GM21723 (cell line): ENCODE measurements around the gene FOXO4.

Source experiments
- ATAC-seq: cut with Tn5 transposase; IDR thresholded peaks from one replicate; pipeline ENCODE4 v1.9.1; 2021; ENCODE audit warnings: mild to moderate bottlenecking, moderate library complexity; ENCODE audit not compliant: unreplicated experiment

The FOXO4 gene

DNA sequence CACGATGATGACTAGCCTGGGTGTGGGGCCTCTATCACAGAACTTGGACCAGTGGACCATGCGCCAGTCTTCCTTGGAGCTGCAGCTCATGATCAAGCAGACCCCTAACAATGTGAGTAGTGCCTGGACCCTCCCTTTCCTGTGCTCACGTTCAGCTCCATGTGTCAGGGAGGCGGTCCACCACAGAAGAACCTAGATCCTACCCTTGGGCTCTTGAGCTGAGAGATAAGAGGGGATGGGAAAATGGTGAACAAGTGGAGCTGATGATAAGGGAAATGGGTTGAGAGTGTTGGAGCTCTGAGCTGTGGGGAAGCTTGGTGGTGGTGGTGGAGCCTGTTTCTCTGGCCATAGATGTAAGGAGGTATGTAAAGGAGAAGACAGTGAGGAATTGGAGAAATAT lies 35.9 kb downstream of the FOXO4 start:
- ATAC-seq = no peak

DNA sequence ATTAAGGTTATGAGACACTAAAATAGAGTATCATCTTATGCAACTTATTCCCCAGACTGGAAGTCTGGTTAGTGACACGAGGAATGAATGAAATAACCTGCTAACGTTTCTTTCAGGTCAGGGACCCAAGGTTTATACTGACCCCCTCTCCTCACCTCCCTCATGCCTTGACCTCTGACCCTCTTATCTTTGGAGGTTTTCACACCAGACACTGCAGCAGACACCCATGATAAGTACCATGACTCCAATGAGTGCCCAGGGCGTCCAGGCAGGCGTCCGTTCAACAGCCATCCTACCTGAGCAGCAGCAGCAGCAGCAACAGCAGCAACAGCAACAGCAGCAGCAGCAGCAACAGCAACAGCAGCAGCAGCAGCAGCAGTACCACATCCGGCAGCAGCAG lies 44.8 kb downstream of the FOXO4 start:
- no peak for ATAC-seq

DNA sequence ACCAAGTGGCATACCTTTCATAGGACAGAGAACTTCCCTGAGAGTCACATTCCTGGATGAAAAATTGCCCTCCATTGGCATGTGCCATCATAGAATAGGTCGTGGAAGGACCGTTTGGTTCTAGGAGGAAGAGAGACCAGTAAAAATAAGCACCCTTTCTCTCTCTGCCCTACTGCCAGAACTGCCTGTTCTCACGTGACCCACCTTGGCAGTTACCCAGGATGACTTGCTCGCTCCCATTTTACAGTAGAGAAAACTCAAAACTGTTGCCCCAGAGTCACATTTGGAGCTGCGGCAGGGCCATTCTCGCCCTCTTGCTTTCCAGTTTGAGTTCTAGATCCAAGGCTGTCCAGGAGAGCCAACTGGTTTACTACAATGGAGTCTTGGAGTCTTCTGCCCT lies 47.9 kb downstream of the FOXO4 start:
- ATAC-seq = no peak

DNA sequence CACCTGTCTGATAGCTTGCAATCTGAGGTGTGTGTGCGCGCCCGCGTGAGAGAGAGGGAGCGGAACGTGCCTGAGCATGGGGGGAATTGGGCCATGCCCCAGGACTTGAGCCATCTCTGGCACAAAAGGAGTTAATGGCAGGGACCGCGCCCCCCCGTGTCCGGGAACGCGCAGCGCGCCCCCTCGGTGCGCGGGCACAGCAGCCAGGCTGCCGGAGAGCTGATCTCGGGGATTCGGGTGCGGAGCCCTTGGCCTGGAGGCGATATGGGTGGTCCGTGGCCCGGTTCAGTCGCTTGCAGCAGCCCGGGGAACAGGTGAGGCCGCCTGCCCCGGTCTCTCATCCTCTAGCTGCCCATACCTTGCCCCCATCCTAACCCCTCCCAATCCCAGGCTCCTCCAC lies 49.0 kb downstream of the FOXO4 start, which contains the start of gene NLGN3:
Gene NLGN3, plus strand, starts transcription at position 191 of the 400 bp plus-strand sequence. CDS start 2,909 bp downstream, outside the sequence.
- no peak for ATAC-seq

GRCh38 chrX:71147496-71148277 lies 52.0 kb downstream of the FOXO4 start:
- no peak for ATAC-seq

GRCh38 chrX:71148278-71148663 lies 52.6 kb downstream of the FOXO4 start:
- ATAC-seq = no peak

DNA sequence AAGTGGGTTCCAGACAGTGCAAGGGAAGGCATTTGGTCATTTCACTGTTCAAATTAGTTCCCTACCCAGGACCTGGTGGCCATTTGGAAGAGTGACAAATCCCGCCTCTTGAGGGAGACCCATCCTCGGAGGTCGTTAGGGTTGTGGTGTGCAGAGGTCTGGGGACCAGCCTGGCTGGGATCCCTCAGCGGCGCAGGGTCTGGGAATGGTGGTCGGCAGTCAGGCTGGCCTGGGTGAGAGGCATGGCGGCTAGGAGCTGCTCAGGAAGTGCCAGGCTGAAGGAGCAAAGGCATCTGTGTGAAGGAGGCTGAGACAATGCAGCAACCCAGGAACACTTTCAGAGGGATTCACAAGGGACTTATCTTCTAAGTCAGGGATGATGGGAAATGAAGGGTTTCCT lies 55.7 kb downstream of the FOXO4 start:
- ATAC-seq = no peak
